Endothelial cell of umbilical vein (primary cell): ENCODE results near the gene PRRX2. TPM values are rescaled to one million over a fixed set of nuclear protein-coding genes. Genes with fewer than 3 reads are reported as not detected.

Experiments
- BruUV-seq: library from RNA; stranded (reverse); fragments of 400-500 nt; replicated peaks from 2 replicates; lab custom pipeline; 2021; lab: Mats Ljungman, UMichigan
- CTCF ChIA-PET: fragments of 300-600, 350-600 bp; sonication (Branson Sonifier 250); formaldehyde crosslinking; loops from one replicate; lab custom pipeline; 2021; ENCODE audit warnings: antibody characterized with exemption, inconsistent platforms; lab: Charles Lee
- POLR2A ChIA-PET: fragments of 300-600, 350-600 bp; sonication (Branson Sonifier 250); formaldehyde crosslinking; loops from one replicate; lab custom pipeline; 2021; ENCODE audit warnings: antibody characterized with exemption, inconsistent platforms; lab: Charles Lee
- DNase-seq: peaks from one replicate; pipeline ENCODE4 v3.0.0-alpha.2; 2011; ENCODE audit warnings: low read depth, low spot score
- FAIRE-seq: peaks from 2 replicates; lab custom pipeline; 2011; peaks lifted over from hg19 to GRCh38; lab: Jason Lieb, UNC
- H2AFZ ChIP-seq: 2 replicates; pipeline ENCODE4 v1.6.0; 2012; ENCODE audit warnings: low read depth, low read length, control low read depth, inconsistent platforms
- H3K27ac ChIP-seq: 2 replicates; pipeline ENCODE4 v1.5.1; 2011; ENCODE audit warnings: low read depth, mild to moderate bottlenecking, control low read depth, low read length, moderate library complexity; ENCODE audit not compliant: insufficient read depth
- H3K27me3 ChIP-seq, 2 experiments: 2 replicates each; pipeline versions ENCODE4 v1.6.0 to v1.6.1; 2011; ENCODE audit warnings: low read length in 2 of 2, mixed read lengths in 1 of 2; ENCODE audit not compliant: control insufficient read depth in 2 of 2, insufficient read depth in 2 of 2
- H3K36me3 ChIP-seq, 2 experiments: 2 replicates in 1 of 2; 3 replicates in 1 of 2; pipeline ENCODE4 v1.5.1; 2011; ENCODE audit warnings: low read length in 2 of 2, mild to moderate bottlenecking in 1 of 2, moderate library complexity in 1 of 2; ENCODE audit not compliant: control insufficient read depth in 2 of 2, insufficient read depth in 2 of 2; ENCODE audit errors: extremely low read depth in 1 of 2
- H3K4me1 ChIP-seq: 3 replicates; pipeline ENCODE4 v1.5.1; 2011; ENCODE audit warnings: mild to moderate bottlenecking, low read length; ENCODE audit not compliant: control insufficient read depth, insufficient read depth; ENCODE audit errors: extremely low read depth
- H3K4me2 ChIP-seq: 2 replicates; pipeline ENCODE4 v1.6.1; 2011; ENCODE audit warnings: low read length, control low read depth, mixed read lengths; ENCODE audit not compliant: insufficient read depth
- H3K4me3 ChIP-seq, 3 experiments: fragments of 200-600 bp in 1 of 3; sonication (generic), shearing (Covaris generic) in 1 of 3; replicated peaks in 1 of 3; 2 replicates each; pipeline ENCODE4 v1.5.1; 2011 to 2016; ENCODE audit warnings: control low read depth in 3 of 3, low read length in 3 of 3, mild to moderate bottlenecking in 2 of 3, inconsistent platforms in 1 of 3, low read depth in 1 of 3, moderate library complexity in 1 of 3; ENCODE audit not compliant: insufficient read depth in 1 of 3
- H3K79me2 ChIP-seq: 2 replicates; pipeline ENCODE4 v1.6.0; 2012; ENCODE audit warnings: low read length, inconsistent platforms; ENCODE audit not compliant: control insufficient read depth, insufficient read depth
- H3K9ac ChIP-seq: replicated peaks from 2 replicates; pipeline ENCODE3; 2011; ENCODE audit warnings: low read length, control low read depth; ENCODE audit not compliant: insufficient read depth; ENCODE audit errors: extremely low read depth
- H3K9me1 ChIP-seq: replicated peaks from 3 replicates; pipeline ENCODE4 v1.6.0; 2011; ENCODE audit warnings: mild to moderate bottlenecking, low read length; ENCODE audit not compliant: control insufficient read depth, insufficient read depth; ENCODE audit errors: extremely low read depth
- H3K9me3 ChIP-seq: replicated peaks from 2 replicates; pipeline ENCODE4 v1.5.1; 2012; ENCODE audit warnings: low read length, inconsistent platforms; ENCODE audit not compliant: control insufficient read depth, insufficient read depth
- H4K20me1 ChIP-seq: replicated peaks from 2 replicates; pipeline ENCODE3; 2011; ENCODE audit warnings: mild to moderate bottlenecking, low read length; ENCODE audit not compliant: control insufficient read depth, insufficient read depth; ENCODE audit errors: extremely low read depth
- CTCF ChIP-seq, 2 donors: IDR thresholded peaks; 1 replicate in 1 of 2; 2 replicates in 1 of 2; pipeline ENCODE4 v1.5.1; 2011; ENCODE audit warnings: low read length in 2 of 2, mild to moderate bottlenecking in 2 of 2, moderate library complexity in 2 of 2, control low read depth in 1 of 2, inconsistent platforms in 1 of 2, low read depth in 1 of 2; ENCODE audit not compliant: insufficient read depth in 1 of 2; ENCODE audit errors: extremely low read depth in 1 of 2
- EZH2 ChIP-seq: IDR thresholded peaks from 2 replicates; pipeline ENCODE4 v1.6.1; 2012; ENCODE audit warnings: borderline replicate concordance, low read depth, mild to moderate bottlenecking, moderate library complexity, low read length, inconsistent platforms; ENCODE audit not compliant: severe bottlenecking
- FOS ChIP-seq: IDR thresholded peaks from 2 replicates; pipeline ENCODE4 v1.6.1; 2011; ENCODE audit warnings: mild to moderate bottlenecking, low read length, moderate library complexity, borderline replicate concordance; ENCODE audit not compliant: insufficient read depth
- GATA2 ChIP-seq: IDR thresholded peaks from 2 replicates; pipeline ENCODE4 v1.7.0; 2011; ENCODE audit warnings: low read depth, mild to moderate bottlenecking, moderate library complexity, mixed read lengths, low read length; ENCODE audit not compliant: insufficient read length, insufficient read depth
- JUN ChIP-seq: IDR thresholded peaks from 2 replicates; pipeline ENCODE4 v1.6.1; 2011; ENCODE audit warnings: borderline replicate concordance, low read depth; ENCODE audit not compliant: insufficient read length, insufficient read depth
- MAX ChIP-seq: IDR thresholded peaks from 2 replicates; pipeline ENCODE4 v1.6.1; 2011; ENCODE audit not compliant: insufficient read depth, insufficient read length
- POLR2A ChIP-seq: IDR thresholded peaks from 2 replicates; pipeline ENCODE4 v1.6.1; 2012; ENCODE audit warnings: low read depth, mild to moderate bottlenecking, control low read depth, low read length
- POLR2AphosphoS5 ChIP-seq: IDR thresholded peaks from 2 replicates; pipeline ENCODE4 v1.6.1; 2012; ENCODE audit warnings: low read depth, mild to moderate bottlenecking, control low read depth, low read length, moderate library complexity; ENCODE audit not compliant: insufficient read depth
- dilution Hi-C: fragments of 300-500 bp; cut with MboI; formaldehyde crosslinking; loops from one replicate; pipeline ENCODE4 v1.15.0; 2019; ENCODE audit warnings: low sequenced_read_pairs; ENCODE audit not compliant: extremely low pct_ligation_motif_present
- intact Hi-C: fragments of 100-400 bp; cut with micrococcal nuclease; formaldehyde crosslinking; loops from one replicate; pipeline ENCODE4 v1.10.0; 2022
- polyA plus RNA-seq, 4 experiments: library from polyadenylated mRNA; depleted of rRNA in 3 of 4; stranded (reverse) in 3 of 4; unstranded in 1 of 4; fragments of >200 nt; gene quantifications; 2 replicates each; pipeline versions ENCODE4 v1.2.1 to v1.2.3, GENCODE V29; 2011 to 2012; ENCODE audit warnings: missing spikeins in 1 of 4
- total RNA-seq: library from RNA; stranded (reverse); gene quantifications from 2 replicates; pipeline ENCODE4 v1.2.3, GENCODE V29; 2021

The PRRX2 gene
- total and polyA plus RNA-seq, 2 donors (not counting 3 experiments of a cell fraction or from before 2014, with no cell fraction given), result 0.19 to 0.77 TPM

DNA sequence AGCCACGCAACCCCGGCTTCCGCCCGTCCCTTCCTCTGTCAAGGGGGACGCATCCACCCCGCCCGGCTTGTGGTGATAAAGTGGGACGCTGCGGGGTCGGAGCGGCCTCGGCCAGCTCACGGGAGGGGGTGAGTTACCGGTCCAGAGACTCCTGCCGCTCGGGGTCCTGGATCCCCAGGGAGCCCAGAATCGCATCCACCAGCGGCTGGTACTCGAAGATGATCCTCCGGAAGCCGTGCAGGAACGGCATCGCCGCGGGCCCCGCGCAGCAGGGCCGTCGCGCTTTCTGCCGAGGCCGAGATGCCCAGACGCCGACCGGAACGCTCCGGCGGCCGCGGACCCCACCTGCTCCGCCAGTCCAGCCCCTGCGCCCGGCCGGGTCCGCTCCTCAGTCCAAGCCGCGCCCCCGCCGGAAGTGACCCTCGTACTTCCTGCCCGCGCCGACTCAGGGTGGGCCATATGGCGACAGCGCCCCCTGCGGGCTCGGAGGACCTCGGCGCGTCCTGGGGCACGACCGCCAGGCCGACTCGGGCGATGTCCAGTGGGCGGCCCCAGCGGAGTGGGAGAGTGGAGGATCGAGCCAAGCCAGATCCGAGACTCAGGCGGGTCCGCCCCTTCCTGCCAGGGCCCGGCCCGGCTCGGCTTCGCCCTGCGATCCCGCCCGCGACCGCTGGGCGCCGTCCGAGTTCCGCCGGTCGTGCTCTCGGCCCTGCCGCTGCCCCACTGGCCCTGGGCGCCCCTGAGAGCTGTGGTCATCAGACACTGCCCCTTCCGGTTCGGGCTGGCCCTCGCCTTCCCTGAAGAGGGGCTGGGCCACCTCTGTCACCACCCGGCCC is 23.5 kb upstream of the PRRX2 start, which contains the start of gene ASB6:
Gene ASB6 (minus strand): TSS at position 402 of the 836 bp plus-strand sequence. CDS start 152 bp downstream, at position 250.
- H3K9me3 ChIP-seq, result no peaks in the 10 kb centered on the region
- dilution Hi-C loops (no loop called here), intact Hi-C loops (loop anchor here (1.0 to 2.0 kb wide), 5 partner anchors 15 to 148 kb away; partner anchors contain the start of gene NTMT1)
- H3K4me1 ChIP-seq, result peaks cover 10% of the 10 kb centered on the region
- POLR2A ChIA-PET, result no interaction called here
- H3K27ac ChIP-seq, result peak within 1 kb of the TSS; percentile 48
- H3K9ac ChIP-seq, result peak within 1 kb of the TSS; percentile 87
- peak; percentile 98 for DNase-seq
- H3K36me3 ChIP-seq, result peaks cover 5 to 23% of the 10 kb centered on the region in 2 experiments
- BruUV-seq, result no TSS peak
- peak within 1 kb of the TSS; percentile 77 to 97 (median 83) for H3K4me3 ChIP-seq
- H4K20me1 ChIP-seq, result no peaks in the 10 kb centered on the region
- H3K4me2 ChIP-seq, result peak within 1 kb of the TSS; percentile 76
- peak; percentile 98 for FAIRE-seq
- no peaks in the 10 kb centered on the region for H3K9me1 ChIP-seq
- peak within 1 kb of the TSS; percentile 56 for H2AFZ ChIP-seq
- no peak for TF ChIP-seq EZH2
- TF ChIP-seq FOS, result no peak
- peak; percentile 68 for TF ChIP-seq POLR2A
- TF ChIP-seq POLR2AphosphoS5, result peak; percentile 95
- no peak for TF ChIP-seq GATA2
- no peak for TF ChIP-seq MAX
- peak; percentile 92 to 99 for TF ChIP-seq CTCF (IDR thresholded peaks at IDR 0.05; ENCODE audit: extremely low read depth in 1 of 2, insufficient read depth in 1 of 2, low read depth in 1 of 2, low read length in 2 of 2)
- TF ChIP-seq JUN, result no peak
- H3K79me2 ChIP-seq, result peaks cover 24% of the 10 kb centered on the region
- H3K27me3 ChIP-seq, result no peaks in the 10 kb centered on the region
- CTCF ChIA-PET, result interaction anchor here (0.6 to 2.2 kb wide), 14 partner anchors 15 to 503 kb away, joined by 3 to 19 read pairs (median 4); partner anchors contain the start of gene PTGES
